ENCODE data around the gene E2F4.
A peak's percentile ranks its signal among the peaks of the same experiment; 100 is the strongest.

E2F4 gene

DNA sequence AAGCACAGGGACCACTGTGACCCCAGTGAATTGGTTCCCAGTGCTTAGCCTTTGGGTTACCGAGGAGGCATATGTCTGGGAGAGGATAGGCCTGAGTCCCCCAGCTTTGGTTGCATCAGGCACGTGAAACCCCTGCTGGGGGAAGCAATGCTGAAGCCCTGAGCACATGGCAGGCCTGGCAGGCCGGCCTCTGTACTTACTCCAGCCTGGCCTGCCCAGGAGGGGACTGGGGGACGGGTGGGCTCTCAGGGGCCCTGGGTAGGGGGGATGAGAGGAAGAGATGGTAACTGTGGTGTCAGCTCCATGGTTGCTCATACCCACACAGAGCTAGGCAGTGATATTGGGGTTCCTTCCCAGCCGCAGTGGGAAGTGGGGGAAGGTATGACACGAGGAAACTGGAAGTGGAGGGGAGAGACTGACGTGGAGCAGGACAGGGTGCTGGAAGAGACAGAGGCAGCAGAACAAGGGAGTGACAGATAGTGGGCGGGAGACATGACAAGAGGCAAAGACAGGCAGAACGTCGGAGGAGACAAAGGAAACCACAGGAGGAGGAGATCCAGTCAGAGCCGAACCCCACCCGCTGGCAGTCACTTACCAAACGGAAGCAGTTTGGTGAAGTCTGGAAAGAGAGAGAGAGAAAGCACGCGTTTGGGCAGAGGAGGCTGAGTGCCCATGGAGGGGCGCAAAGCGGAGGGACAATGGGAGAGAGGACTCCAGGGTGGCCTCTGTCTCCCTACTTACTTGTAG lies 44.0 kb downstream of the E2F4 start:
- DNase-seq (ENCODE audit: low spot score): no peak

DNA sequence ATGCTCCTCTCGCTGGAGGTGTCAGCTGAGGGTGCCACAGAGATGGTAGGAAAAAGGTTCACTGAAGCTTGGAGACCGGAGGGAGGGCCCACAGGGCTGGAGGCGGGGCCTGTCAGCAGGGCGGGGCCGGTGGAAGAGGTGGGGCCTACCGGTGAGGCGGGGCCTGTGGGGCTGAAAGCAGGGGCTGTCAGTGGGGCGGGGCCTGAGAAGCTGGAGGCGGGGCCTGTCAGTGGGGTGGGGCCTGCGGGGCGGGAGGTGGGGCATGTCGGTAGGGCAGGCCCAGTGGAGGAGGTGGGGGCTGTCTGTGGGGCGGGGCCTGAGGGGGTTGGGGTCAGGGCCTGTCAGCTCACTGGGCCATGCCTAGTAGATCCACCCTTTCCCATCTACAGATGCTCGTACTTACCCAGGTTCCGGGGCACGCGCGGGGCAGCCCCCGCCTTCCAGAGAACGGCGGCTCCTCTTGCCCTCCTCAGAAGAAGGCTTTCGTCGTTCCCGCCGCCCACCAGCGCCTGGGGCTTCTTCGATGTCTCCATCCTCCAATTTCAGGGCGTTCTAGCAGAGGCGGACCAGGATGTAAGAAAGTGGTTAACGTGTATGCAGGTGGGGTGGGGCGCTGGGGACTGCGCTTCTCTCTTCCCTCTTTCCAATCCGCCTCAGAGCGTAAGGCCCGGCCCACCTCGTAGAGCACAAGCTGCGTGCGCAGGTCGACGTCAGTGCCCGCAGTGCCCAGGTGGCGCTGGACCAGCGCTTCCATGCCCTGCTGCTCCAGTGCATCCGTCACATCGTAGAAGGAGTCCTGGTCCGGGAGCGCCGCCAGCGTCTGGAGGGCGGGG lies 44.8 kb downstream of the E2F4 start:
- peak; percentile 80 for DNase-seq (ENCODE audit: low spot score)

DNA sequence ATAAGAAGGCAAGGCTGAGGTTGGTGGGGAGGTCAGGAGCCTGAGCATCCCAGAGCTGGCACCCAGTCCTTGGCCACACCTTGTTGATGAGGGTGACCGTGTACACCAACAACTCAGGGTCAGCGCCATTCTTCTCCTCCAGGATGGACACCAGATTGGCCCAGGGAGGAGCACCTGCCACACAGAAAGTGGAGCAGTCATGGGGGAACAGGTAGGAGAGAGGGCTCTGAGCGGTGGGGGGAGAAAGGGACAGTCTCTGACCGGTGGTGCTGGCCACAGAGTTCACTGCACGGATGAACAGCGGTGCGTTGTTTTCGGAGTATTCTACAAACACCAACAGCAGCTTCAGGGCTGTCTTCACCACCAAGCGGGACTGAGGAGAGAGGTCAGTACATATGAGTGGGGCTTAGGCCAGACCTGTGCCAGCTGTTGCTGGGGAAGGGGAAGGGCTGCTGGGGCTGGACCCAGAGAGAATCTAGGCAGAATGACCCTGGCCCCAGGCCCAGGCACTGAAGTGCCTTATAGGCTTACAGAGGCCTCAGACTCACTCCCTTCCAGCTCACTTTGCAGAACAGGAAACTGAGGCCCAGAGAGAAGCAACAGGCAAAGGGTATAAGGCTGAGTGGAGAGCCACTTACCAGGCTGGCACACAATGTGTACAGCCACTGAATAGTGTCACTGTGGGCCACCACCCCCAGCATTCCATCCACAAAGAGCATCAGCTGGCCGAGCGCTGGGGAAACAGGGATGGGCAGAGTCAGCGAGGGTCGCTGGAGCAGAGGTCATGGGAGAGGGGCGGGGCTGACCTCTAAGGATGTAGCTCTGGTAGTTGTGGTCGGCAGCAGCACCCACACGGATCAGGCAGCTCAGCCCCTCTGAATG lies 45.7 kb downstream of the E2F4 start:
- no peak for DNase-seq (ENCODE audit: low spot score)

DNA sequence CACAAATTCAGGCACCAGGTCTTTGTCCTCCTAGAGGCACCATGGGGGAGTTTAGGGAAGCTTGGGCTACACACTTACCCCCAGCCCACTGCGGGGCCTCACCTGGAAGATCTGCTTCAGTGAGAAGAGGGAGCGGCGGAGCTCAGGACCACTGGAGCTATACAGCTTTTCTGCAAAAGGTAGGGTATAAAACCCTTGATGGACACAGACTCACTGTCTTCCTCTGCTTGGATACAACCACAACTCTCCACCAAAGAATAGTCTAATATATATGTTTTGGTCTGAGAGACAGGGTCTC lies 46.3 kb downstream of the E2F4 start:
- no peak for DNase-seq (ENCODE audit: low spot score)

DNA sequence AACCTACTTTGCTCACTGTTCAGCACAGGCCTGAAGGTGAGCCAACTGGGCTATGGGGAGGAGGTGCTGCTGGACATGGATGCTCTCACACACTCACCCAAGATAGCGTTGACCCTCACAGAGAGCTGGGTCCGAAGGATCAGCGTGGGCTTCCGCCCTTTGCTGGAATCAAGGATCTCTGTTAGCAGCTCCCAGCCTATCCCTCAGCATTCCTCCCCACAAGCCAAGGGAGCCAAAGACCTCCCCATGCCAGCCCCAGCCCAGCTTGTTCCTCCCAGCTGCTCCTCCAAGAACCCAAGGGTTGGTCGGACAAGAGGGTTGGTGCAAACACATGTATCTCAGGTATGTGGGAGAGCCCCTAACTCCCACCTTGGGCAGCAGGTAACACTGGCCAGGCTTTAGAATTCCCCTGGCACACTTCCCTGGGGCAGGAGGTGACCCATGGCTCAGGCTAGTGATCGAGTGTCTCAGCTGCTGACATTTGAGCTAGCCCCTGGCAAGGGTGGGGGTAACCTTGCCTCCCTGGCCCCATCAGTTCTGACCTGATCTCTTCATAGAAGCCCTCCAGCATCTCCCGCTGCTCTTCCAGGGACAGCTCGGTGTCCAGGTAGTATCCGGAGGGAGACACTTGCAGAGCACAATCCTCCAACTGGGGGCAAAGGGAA lies 47.0 kb downstream of the E2F4 start:
- no peak for DNase-seq (ENCODE audit: low spot score)

DNA sequence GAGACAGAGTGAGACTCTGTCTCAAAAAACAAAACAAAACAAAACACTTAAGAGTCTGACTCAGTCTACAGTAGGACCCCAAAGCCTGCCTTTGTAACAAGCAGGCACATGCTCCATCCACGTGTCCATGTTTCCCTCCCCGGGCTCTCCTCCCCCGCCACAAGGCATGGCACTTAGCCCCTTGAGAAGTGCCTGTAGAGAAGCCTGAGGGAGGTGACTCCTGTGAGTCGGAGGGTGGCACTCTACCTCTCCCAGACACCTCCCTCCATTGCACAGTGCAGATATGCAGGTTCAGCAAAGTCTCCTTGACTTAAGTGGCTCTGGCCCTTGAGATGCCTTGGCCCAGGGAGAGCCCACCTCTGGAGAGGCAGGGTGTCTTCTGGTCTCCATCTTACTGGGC lies 48.6 kb downstream of the E2F4 start:
- DNase-seq (ENCODE audit: low spot score): no peak

DNA sequence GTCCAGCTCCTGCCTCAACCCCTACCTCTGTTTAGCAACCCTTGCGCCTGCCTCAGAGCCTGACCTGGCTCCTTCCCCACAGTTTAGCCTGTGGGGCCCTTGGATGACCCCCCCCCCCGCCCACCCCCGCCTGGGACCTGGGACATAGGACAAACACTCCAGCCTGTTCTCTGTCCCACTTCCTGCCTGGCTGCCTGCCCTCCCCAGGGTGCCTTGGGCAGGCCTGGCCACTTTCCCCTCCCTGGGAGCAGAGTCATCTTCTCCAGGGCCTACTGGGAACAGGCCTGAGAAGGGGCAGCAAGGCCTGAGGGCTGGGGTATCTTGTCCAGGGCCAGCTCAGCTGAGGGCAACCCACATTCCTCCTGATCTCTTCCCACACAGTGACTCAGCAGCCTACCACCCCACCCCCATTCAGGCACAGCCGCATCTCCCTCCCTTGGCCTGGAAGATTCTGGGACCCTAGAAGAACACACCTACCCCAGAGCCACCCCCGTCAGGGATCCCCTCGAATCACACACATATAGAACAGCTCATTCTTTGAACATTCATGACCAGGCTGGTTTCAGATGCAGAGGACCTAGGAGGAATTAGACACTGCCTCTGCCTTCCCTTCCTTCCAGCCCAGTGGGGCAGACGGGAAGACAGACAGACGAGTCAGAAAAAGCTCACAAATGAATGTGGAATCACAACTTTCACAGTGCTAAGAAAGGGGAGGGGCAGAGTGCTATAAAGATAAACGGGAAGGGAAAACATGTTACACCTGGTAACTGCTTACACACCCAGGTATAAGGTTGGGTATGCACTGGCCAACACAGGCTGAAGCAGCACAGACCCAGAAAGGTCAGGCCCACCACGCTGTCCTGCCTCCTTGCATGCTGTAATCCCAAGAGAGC lies 49.3 kb downstream of the E2F4 start:
- DNase-seq (ENCODE audit: low spot score): peak; percentile 86

DNA sequence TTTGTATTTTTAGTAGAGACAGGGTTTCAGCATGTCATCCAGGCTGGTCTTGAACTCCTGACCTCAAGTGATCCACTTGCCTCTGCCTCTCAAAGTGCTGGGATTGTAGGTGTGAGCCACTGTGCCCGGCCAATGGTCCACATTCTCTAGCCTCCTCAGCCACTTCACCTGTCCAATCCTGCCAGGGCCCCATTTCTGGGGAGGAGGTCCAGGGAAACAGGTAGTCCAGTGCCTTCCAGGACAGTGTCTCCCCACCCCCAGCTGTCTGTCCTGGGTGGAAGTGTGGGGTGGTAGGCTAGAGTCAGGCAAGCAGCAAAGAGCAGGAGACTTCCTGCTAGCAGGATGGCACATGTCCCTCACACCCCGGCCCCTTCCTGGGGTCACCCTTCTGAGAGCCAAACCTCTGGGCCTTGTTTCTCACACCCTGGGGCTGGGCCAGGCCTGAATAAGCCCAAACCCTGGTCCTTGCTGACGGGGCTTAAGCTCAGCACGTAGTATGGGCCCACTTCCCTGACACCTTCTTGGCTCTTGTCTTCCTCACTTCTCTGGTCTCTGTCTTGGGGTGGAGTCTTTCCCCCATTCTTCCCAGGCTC lies 50.3 kb downstream of the E2F4 start:
- no peak for DNase-seq (ENCODE audit: low spot score)

DNA sequence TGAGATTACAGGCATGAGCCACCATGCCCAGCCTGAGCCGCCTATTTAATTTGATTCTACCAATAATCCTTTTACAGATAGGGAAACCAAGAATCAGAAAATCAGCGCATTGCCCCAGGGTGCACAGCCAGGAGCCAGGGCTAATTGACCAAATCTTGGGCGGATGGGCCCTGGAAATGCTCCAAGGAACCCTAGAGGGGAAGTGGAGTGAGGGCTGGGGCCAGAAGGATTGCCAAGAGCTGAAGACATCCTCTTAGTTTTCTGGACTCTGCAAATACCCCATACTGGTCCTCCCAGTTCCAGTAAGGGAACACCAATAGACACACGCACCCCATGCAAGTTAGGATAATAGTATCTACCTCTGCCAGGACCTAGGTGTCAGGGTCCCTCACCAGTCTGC lies 51.5 kb downstream of the E2F4 start:
- DNase-seq (ENCODE audit: low spot score): no peak

DNA sequence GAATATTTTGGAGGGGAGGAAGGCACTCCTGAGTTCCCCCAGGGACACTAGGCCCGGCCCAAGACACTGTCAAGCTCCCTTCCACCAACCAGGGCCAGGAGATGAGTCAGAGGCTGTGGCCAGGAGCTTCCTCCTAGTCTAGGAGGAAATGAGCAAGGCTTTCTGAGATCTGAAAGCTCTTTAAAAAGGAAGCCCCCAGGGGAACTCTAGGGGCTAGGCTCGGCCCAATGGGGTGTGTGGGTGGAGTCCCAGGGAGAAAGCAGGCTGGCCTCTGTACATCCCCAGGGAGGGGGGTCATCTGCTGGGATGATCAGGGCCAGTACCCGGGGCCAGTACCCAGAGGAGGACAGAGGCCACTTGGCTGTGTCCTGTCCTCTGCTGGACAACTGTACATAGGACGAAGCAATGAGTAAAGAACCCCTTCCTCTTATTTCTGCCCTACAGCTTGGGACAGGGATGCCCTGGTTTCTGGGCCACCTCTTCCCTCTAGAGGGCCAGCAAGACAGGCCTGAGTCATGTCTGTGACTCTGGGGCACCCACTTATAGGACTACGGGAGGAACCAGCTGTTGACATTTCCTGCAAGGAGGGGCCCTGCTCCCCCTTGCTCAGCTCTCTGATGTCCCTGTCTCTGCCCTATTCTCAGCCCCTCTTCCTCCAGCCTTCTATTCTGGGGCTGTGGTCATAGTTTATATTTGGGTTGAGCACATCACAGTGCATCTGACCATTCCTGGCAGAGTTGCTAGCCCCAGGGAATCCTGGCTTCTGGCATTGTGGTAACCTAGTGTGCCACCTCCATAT lies 52.6 kb downstream of the E2F4 start:
- DNase-seq (ENCODE audit: low spot score): peak; percentile 80

DNA sequence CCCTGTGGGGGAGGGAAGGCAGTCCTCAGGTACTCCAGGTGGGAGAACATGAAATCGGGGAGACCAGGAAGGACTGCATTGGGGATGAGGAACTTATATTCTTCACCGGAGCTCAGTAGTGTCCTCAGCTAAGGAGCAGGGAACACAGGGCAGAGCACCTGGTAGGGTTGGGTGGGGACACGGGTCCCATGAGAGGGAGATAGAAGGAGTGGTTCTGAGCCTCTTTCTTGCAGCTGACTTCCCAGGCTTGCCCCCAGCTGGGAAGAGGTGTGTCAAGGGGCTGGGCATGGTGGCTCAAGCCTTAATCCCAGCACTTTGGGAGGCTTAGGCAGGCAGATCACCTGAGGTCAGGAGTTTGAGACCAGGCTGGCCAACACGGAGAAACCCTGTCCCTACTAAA lies 53.2 kb downstream of the E2F4 start:
- DNase-seq (ENCODE audit: low spot score): no peak

DNA sequence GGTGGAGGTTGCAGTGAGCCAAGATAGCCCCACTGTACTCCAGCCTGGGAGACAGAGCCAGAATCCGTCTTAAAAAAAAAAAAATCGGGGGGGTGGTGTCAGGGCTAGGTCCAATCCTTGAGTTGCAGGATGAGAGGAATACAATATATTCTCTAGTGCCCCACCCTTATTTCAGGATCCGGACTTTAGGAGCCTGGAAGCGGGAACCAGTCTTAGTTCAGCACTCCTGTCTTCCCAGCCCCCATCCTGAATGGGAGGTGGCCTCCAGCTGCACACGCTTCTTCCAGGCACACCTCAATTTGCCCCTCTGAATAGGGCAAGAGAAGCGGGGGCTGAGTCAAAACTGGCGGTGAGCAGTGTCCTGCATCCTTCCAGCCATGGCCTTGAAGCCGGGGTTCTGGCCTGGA lies 53.7 kb downstream of the E2F4 start:
- no peak for DNase-seq (ENCODE audit: low spot score)

DNA sequence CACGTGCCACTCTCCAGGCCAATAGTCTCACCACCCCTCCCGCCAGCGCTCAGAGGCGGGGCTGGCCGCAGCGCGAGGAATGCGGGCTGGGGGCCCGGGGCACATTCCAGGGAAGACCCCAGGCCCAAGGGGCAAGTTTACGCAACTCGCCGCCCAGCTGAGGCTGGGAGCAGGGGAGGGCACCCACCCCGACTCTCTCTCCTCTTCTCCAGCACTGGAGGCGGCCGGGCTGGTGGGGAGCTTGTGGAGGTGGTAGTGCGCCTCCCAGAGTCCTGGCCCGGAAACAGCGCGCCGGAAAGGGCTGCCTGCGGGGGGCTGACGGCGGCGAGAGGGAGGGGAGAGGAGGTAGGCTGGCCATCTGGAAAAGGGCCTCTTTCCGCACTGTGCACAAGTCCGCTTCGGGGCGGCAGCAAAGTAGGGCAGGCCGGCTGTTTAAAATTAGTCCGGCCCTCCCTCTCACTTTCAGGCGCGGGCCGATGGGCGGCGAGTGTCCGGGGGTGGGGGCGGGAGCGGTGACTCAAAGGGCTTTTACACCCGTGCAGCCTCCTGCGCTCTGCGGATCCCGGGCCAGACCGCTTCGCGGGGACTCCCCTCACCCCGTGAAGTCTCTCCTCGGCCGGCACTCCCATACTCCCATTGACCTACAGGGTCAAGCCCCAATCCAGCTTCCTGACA lies 54.3 kb downstream of the E2F4 start:
- peak; percentile 77 for DNase-seq (ENCODE audit: low spot score)

DNA sequence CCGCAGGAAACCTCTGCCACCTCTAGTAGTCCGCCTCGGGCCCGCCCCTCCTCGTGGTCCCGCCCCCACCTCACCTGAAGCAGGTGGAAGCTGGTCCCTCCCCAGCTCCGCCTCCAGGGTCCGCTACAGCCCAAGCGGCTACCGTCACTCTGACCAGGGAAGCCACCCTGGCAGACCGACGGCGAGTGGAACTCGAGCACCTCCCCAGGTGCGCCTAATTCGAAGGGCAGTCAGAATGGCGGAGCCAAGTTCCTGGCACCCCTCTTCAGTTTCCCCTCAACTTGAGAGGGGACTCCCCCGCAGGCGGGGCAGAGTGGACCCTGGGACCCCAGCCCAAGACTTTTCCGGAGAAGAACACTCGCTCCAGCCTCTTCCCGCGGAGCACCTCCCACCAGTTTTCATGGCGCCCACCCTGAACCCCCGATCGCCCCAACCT lies 54.8 kb downstream of the E2F4 start:
- DNase-seq (ENCODE audit: low spot score): no peak

DNA sequence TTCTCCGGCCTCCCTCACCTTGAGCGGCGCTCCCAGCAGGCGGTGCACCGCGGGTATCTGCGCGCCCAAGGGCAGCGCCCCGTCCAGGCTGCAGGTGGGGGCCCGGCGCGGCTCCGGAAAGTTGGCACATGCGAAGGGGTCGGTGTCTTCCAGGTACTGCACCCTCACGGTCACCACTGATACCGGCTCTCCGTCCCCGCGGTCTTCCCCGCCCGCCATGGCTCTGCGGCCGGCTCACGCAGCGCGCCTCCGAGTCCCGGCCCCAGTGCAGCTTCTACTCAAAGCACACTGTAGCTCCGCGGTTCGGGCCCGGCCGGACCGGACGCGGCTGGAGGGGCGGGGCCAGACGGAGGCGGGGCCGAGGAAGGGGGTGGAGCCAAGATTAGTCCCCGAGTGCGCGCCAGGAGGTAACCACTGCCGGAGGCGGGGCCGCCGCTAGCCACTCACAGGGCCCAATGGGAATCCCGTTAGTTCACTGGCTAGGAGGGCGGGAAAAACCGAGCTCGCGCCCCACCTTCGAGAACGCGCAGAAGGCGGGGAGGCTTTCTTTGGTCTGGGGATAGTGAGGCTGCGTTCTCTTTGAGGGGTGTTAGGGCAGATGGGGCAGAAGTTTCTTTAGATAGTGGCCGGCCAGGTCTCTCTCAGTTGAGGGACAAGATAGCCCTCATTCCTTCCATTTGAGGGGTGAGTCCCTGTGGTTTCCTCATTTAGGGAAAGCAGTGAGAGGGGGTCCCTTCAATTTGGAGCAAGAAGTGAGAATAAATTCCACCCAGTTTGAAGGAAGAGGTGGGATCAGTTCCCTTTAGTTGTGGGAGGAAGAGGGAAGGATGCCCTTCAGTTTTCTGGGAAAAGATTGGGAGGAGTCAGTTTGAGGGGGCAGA lies 55.5 kb downstream of the E2F4 start, which contains the start of gene FHOD1:
Gene FHOD1, minus strand, starts transcription at position 290 of the 881 bp plus-strand sequence. Its CDS starts 71 bp downstream, at position 219.
- peak; percentile 97 for DNase-seq (ENCODE audit: low spot score)

DNA sequence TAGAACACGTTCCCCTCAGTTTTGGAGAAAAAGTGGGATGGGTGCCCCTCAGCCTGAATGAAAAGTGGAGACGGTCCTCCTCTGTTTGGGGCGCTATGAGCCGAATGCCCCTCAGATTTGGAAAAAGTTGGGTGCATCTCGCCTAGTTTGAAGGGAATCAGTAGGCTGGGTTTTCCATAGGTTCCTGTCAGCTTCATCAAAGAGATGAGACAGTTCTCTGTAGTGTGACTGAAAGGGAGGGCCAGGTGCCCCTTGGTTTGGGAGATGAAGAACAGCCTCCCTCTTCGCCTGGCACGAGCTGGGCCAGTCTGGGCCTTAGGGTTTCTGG lies 56.1 kb downstream of the E2F4 start:
- DNase-seq (ENCODE audit: low spot score): no peak
